ENCODE data around the gene VWA2.

VWA2 gene

DNA sequence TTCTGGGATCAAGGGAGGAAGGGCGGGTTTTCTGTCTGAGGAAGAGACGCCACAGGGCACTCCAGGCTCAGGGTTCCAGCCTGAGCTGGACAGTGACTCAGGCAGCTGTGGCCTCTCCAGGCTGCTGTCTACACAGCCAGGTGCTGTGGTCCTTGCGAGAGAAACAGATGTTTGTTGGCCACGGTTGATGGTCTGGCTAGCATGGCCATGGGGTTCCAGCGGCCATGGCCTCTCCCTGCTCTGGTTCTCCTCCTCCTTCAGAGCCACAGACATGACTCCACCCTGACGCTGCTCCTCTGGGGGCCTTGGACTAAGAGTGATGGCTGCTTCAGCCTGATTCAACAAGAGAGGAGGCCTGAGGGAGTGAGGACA lies 89.4 kb downstream of the VWA2 start:
- Histone ChIP-seq H2AFZ (ENCODE audit: low read length) (no peak overlapping the region), H3K4me3 (ENCODE audit: low read length, poor library complexity, severe bottlenecking) (no peak overlapping the region), H3F3A (ENCODE audit: low read depth) (no peaks in the 10 kb centered on the region), H3K79me2 (ENCODE audit: insufficient read depth, low read length) (no peaks in the 10 kb centered on the region), H3K4me1 (ENCODE audit: insufficient read depth, low read length, poor library complexity, severe bottlenecking) (peaks cover 30% of the 10 kb centered on the region), H4K20me1 (ENCODE audit: insufficient read depth, low read length, poor library complexity, severe bottlenecking) (no peaks in the 10 kb centered on the region), H3K9ac (ENCODE audit: low read depth, low read length, poor library complexity, severe bottlenecking) (no peak overlapping the region), H3K36me3 (ENCODE audit: insufficient read depth, low read length) (no peaks in the 10 kb centered on the region), H3K9me2 (replicated peaks; ENCODE audit: low read depth, low read length) (no peaks in the 10 kb centered on the region), H3K27me3 (ENCODE audit: insufficient read depth, low read length, poor library complexity, severe bottlenecking) (no peaks in the 10 kb centered on the region), H3K9me3 (ENCODE audit: insufficient read depth, low read depth, low read length) (no peaks in the 10 kb centered on the region), H3K4me2 (ENCODE audit: low read depth, low read length, poor library complexity, severe bottlenecking) (no peak overlapping the region)
- TF ChIP-seq, protein P1, sequence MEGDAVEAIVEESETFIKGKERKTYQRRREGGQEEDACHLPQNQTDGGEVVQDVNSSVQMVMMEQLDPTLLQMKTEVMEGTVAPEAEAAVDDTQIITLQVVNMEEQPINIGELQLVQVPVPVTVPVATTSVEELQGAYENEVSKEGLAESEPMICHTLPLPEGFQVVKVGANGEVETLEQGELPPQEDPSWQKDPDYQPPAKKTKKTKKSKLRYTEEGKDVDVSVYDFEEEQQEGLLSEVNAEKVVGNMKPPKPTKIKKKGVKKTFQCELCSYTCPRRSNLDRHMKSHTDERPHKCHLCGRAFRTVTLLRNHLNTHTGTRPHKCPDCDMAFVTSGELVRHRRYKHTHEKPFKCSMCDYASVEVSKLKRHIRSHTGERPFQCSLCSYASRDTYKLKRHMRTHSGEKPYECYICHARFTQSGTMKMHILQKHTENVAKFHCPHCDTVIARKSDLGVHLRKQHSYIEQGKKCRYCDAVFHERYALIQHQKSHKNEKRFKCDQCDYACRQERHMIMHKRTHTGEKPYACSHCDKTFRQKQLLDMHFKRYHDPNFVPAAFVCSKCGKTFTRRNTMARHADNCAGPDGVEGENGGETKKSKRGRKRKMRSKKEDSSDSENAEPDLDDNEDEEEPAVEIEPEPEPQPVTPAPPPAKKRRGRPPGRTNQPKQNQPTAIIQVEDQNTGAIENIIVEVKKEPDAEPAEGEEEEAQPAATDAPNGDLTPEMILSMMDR (conservative IDR thresholded peaks at IDR 0.05; ENCODE audit: low read length): no peak
- no peak for TF ChIP-seq EZH2phosphoT487 (IDR thresholded peaks at IDR 0.05; ENCODE audit: borderline replicate concordance)

DNA sequence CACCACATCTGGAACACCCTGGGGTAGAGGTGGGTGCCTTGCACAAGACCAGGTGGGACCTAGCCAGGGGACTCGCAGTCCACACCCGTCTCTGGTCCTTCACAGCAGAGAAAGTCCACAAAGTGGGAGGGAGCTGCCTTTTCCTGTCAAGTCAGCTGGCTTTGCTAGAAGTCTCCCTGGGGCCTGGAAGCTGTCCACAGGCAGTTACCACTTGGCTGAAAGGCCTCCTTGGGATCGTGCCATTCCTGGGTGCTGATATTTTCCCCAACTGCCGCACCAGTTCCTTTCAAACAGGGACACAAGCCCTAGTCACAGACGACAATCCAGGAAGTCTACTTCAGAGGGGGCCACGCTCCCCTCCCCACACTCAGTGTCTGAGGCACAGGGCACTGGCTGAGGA lies 89.8 kb downstream of the VWA2 start:
- Histone ChIP-seq H3K36me3 (ENCODE audit: insufficient read depth, low read length) (no peaks in the 10 kb centered on the region), H4K20me1 (ENCODE audit: insufficient read depth, low read length, poor library complexity, severe bottlenecking) (no peaks in the 10 kb centered on the region), H3K4me3 (ENCODE audit: low read length, poor library complexity, severe bottlenecking) (no peak overlapping the region), H3K79me2 (ENCODE audit: insufficient read depth, low read length) (no peaks in the 10 kb centered on the region), H3K9me2 (replicated peaks; ENCODE audit: low read depth, low read length) (no peaks in the 10 kb centered on the region), H3K9ac (ENCODE audit: low read depth, low read length, poor library complexity, severe bottlenecking) (no peak overlapping the region), H3K27me3 (ENCODE audit: insufficient read depth, low read length, poor library complexity, severe bottlenecking) (no peaks in the 10 kb centered on the region), H3F3A (ENCODE audit: low read depth) (no peaks in the 10 kb centered on the region), H2AFZ (ENCODE audit: low read length) (no peak overlapping the region), H3K9me3 (ENCODE audit: insufficient read depth, low read depth, low read length) (no peaks in the 10 kb centered on the region), H3K4me1 (ENCODE audit: insufficient read depth, low read length, poor library complexity, severe bottlenecking) (peaks cover 32% of the 10 kb centered on the region), H3K4me2 (ENCODE audit: low read depth, low read length, poor library complexity, severe bottlenecking) (no peak overlapping the region)
- TF ChIP-seq, protein P1 (conservative IDR thresholded peaks at IDR 0.05; ENCODE audit: low read length): no peak
- TF ChIP-seq EZH2phosphoT487 (IDR thresholded peaks at IDR 0.05; ENCODE audit: borderline replicate concordance): no peak

- H3F3A ChIP-seq (ENCODE audit: low read depth): no peaks in the 10 kb centered on the region
- no peaks in the 10 kb centered on the region for H3K27me3 ChIP-seq (ENCODE audit: insufficient read depth, low read length, poor library complexity, severe bottlenecking)
- H3K9me2 ChIP-seq (replicated peaks; ENCODE audit: low read depth, low read length): no peaks in the 10 kb centered on the region
- H3K79me2 ChIP-seq (ENCODE audit: insufficient read depth, low read length): no peaks in the 10 kb centered on the region
- H2AFZ ChIP-seq (ENCODE audit: low read length): no peak overlapping the region
- H3K9ac ChIP-seq (ENCODE audit: low read depth, low read length, poor library complexity, severe bottlenecking): no peak overlapping the region
- H3K4me3 ChIP-seq (ENCODE audit: low read length, poor library complexity, severe bottlenecking): no peak overlapping the region
- H4K20me1 ChIP-seq (ENCODE audit: insufficient read depth, low read length, poor library complexity, severe bottlenecking): no peaks in the 10 kb centered on the region
- peaks cover 41% of the 10 kb centered on the region for H3K4me1 ChIP-seq (ENCODE audit: insufficient read depth, low read length, poor library complexity, severe bottlenecking)
- H3K4me2 ChIP-seq (ENCODE audit: low read depth, low read length, poor library complexity, severe bottlenecking): no peak overlapping the region
- H3K36me3 ChIP-seq (ENCODE audit: insufficient read depth, low read length): no peaks in the 10 kb centered on the region
- H3K9me3 ChIP-seq (ENCODE audit: insufficient read depth, low read depth, low read length): no peaks in the 10 kb centered on the region
- TF ChIP-seq EZH2phosphoT487 (IDR thresholded peaks at IDR 0.05; ENCODE audit: borderline replicate concordance): no peak
- TF ChIP-seq, protein P1 (conservative IDR thresholded peaks at IDR 0.05; ENCODE audit: low read length): no peak
These were observed 90.7 kb downstream of the VWA2 start for GRCh38 chr10:114329634-114330365.
